AML-193 (cell line): ENCODE data around the gene TUBD1.
"Not testable (repeated sequence)": the region's sequence is repeated elsewhere in the genome, so short reads cannot be mapped to it uniquely, and the experiment has no call there.

Source experiments
- DNase-seq, 2 experiments: peaks; one replicate each; lab custom pipeline; 2025; lab: John Stamatoyannopoulos, UW

TUBD1 gene

GRCh38 chr17:59874376-59874775 is 18.4 kb downstream of the TUBD1 start:
- no peak for DNase-seq

DNA sequence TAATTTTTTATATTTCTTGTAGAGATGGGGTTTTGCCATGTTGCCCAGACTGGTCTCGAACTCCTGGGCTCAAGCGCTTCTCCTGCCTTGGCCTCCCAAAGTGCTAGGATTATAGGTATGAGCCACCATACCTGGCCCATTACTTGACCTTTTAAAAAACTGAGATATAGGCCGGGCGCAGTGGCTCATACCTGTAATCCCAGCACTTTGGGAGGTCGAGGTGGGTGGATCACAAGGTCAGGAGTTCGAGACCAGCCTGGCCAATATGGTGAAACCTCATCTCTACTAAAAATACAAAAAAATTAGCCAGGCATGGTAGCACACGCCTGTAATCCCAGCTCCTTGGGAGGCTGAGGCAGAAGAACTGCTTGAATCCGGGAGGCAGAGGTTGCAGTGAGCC is 19.3 kb downstream of the TUBD1 start:
- DNase-seq: not testable (repeated sequence)

DNA sequence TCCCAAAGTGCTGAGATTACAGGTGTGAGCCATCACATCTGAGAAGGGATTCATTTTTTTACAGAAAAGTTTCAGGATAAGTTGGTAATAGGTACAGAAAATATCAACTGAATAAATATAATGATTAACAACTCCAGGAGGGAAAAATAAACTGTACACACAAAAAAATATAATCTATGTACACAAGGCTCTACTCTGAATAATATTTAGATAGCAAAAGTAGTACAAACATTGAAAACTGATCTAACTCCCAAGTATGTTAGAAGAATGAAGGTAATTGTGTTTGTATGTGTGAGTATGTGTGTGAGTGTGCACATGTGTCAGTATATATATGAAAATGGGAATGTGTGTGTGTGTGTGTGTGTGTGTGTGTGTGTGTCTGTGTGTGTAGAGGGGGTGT is 20.4 kb downstream of the TUBD1 start:
- no peak for DNase-seq

- DNase-seq: no peak
Measured at GRCh38 chr17:59870482-59870881, 22.3 kb downstream of the TUBD1 start.

DNA sequence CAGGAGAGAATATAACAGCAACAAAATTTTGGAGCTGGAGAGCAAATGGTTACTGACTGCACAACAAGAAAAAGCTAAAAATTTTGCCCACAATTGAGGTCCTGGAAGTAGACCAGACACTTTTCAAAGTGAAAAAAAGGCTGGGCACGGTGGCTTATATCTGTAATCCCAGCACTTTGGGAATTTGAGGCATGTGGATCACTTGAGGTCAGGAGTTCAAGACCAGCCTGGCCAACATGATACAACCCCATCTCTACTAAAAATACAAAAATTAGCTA is 22.9 kb downstream of the TUBD1 start:
- no peak for DNase-seq

DNA sequence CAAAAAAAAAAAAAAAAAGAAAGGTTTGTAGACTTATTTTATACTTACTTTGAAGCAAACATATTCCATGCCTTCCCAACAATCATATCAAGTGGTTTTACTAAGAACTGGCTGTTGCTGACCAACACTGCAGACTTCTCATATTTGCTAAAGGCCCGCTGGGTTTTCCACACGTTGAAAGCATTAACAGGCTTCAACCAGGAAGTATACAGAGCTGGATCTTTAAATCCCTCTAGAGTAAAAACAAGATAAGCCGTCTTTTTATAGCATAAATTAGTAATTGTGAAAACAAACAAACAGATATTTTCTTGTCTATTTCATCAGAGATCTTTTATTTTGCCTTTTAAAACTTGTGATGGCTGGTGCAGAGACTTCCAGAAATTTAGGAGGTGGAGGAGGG is 29.1 kb downstream of the TUBD1 start:
- no peak for DNase-seq

GRCh38 chr17:59859444-59860025 is 33.2 kb downstream of the TUBD1 start:
- DNase-seq: peak; percentile 81 to 82

- DNase-seq: no peak
Measured at GRCh38 chr17:59858932-59859331, 33.8 kb downstream of the TUBD1 start.

DNA sequence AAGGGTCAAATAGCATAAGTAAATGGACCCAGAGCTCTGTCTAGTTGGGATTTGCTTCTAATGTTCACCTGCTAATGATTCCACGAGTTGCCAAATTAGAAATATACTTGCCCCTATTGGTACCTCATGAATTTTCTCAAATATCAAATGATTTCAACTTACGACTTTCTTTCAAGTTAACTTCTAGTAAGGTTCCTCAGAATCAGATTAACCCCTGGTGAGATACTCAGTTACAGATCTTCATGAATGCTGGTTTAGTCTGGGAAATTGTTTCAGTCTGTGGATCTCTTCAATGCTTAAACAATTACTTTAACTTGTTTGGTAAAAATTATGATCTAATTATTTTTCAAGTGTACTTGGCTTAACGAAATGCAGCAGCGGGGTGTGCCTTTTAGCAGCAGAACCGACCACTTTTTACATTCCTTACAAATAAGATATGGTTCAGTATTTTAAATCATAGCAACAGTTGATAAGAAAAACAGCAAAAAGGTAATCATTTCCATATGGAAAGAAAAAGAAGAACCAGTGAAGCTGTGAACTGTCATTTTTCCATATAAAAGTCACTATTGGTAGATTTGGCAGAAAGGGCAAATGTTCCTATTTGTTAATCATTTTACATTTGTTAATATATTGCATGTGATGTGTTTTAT is 34.5 kb downstream of the TUBD1 start:
- no peak for DNase-seq

DNA sequence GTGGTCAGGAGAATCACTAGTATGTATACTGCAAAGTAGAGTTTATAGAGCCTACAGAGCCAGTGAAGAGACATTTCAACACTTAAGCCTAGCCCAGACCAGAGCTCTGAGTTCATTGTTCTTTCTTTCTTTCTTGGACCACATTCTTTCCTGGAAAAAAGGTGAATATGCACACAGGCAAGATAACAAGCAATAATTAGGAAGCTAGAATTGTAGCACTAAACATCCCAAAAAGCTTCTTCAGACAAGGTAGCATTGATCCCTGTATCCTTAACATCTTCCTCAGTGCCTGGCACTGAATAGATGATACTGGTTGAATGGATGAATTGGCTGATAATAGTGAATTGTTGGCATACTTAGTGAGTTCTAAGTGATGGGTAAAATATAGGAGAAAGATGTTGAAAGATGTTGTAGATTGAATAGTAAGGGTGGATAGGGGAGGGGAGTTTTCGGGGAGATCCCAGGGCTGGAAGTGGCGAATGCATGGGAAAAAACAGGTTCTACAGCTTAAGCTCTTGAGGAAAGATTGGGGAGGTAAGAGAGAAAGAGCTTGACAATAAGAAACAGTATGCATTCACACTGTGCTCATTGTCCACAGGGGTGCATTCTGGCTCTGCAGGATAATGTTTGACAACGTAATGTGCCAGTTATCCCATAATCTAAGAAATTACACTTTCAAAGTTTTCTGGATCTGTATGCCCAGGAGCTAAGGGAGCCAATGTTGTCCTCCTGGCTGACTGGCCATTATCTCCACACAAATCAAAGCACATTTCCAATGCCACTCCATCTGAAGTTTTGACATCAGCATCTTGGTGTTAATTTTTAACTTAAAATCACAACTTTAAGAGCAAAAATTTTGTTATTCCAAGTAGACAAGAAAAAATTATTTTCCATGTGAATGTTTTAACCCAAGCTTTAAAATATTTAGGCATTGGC is 35.6 kb downstream of the TUBD1 start:
- DNase-seq: no peak

- not testable (repeated sequence) for DNase-seq
Measured at GRCh38 chr17:59853919-59854729, 38.6 kb downstream of the TUBD1 start.

- DNase-seq: no peak
Measured at GRCh38 chr17:59853168-59853918, 39.4 kb downstream of the TUBD1 start.

GRCh38 chr17:59852847-59853167 is 39.9 kb downstream of the TUBD1 start:
- not testable (repeated sequence) for DNase-seq

DNA sequence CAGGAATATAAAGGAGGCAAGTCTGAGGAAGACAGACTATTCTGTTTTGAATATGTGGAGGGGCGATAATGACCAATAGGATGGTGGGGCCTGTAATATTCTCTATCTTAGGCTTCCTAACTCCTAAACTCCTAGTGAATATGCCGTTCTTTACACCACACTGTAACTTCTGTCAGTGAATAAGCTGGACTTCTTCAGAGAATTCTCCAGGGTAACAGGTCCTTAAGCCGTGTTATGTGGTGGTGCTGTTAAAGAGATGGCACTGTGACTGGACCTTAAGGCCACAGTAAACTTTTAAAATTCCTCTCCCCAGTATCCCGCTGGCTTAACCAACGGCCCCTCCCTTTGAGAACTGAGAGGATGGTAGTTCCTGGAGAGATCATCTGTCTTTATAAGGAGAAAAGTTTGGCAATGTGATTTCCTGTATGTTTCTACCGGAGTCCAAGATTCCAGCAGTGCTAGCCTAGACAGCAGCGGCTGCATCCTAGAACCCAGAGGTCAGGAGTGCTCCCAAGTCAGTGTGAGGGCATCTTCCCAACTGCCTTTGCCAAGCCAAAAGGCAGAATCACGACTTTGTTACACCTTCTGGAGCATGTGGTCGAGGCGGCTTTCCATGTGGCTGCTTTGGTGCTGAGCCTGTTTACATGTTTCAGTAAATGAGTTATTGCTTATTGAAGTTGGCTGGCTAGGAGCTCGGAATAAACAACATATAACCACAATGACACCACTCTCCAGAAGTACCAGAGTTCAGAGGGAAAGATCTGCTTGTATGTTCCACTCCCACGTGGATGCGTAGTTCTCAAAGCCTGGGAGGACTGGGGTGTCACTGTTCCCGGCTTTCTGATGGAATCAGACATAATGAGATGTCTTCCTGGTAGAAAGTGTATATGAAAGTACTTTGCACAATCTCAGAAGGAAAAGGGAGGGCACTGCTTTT is 41.0 kb downstream of the TUBD1 start:
- no peak for DNase-seq

DNA sequence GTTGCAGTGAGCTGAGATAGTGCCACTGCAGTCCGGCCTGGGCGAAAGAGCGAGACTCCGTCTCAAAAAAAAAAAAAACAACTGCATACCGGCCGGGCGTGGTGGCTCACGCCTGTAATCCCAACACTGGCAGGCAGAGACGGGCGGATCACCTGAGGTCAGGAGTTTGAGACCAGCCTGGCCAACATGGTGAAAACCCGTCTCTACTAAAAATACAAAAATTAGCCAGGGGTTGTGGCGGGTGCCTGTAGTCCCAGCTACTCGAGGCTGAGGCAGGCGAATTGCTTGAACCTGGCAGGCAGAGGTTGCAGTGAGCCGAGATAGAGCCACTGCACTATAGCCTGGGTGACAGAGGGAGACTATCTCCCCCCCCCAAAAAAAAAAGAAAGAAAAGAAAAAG is 42.4 kb downstream of the TUBD1 start:
- not testable (repeated sequence) for DNase-seq

- DNase-seq: peak; percentile 77 to 88
Measured at GRCh38 chr17:59848778-59849177, 44.0 kb downstream of the TUBD1 start.

- DNase-seq: no peak
Measured at GRCh38 chr17:59848385-59848668, 44.4 kb downstream of the TUBD1 start.

DNA sequence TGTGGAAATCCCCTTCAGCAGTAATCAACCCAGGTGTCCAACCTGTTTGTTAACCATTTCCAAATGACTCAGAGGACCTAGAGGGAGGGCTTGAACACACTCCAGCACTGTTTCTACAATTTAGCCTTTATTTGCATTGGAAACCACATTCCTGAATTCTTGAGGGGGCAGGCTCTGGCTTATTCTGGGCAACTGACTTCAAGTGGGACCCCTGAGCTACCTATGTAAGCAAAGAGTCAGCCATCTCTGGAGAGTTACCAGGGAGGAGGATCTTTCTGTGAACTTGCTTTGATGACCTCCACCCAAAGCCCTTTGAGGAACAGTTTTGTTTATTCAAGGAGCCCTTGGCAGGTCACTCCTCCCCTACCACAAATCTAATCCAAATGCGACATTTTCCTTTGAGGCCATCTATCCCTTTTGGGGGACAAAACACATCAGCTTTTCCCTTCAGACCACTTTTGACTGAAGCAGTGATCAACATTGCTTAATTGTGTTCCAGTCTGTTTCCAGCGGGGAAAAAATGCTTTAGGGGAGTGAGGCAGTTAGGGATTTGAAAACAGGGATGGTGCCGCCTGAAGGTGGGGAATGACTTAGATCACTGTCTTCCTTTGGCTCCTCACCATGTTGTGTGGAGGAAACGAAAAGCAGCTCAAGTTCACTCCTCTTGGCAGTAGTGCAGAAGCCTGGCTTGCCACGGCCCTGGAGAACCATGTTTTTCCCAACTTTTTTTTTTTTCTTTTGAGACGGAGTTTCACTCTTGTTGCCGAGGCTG is 46.2 kb downstream of the TUBD1 start:
- no peak for DNase-seq

DNA sequence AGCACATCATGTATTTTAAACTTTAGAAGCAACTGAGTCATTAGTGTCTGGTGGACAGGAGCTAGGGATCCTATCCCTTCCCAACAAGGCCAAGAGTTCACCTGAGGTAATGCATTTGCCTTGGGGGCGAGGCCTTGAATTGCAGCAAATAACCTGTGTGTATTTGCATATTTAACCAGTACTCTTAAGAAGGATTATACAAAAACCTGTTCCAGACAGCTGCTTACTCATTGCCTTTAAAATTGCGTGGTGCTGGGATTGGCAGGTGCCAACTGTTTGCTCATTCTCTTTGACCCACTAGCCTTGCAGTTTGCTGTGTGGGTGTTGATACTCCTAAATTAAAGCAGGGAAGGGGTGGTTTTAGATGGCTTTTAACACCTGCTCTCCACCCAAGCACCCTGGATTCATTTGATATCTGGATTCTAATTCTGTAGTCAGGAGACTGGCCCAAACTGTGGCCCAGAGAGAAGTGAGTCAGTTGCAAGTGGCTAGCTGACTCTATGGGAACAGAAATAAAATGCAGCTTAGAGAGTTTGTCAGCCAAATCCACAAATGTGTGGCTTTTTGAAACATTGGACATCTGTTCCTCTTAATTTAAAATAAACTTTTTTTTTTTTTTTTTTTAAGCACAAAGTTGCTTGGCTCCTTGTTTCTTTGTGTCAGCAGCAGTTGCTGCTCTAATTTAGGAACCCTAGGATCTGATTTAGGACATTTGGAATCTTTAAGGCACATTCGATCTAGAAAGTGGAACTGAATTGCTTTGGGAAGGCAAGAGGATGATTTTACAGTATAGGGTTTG is 46.9 kb downstream of the TUBD1 start:
- DNase-seq: no peak
